Measurements from ENCODE around the gene CLEC9A.

Gene CLEC9A

DNA sequence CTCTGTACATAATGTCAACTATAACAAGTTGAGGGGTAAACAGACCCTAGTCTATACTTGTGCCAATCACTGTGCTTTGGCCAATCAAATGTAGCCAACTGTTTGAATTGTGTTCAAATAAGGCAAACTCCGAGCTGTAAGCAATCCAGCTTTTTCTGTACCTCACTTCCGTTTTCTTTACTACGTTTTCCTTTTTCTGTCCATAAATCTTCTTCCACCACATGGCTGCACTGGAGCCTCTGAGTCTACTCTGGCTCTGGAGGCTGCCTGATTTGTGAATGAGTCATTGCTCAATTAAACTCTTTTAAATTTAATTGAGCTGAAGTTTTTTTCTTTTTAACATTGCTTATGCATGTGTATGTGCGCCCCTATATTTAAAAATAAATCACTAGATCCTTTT lies 38.6 kb downstream of the CLEC9A start:
- POLR2A ChIA-PET: no interaction called here
- no peak for DNase-seq (ENCODE audit: extremely low spot score)
- CTCF ChIA-PET: interaction anchor here (1.0 to 2.3 kb wide), 4 partner anchors 12 to 255 kb away, joined by 3 to 5 read pairs (median 4); no protein-coding TSS in a partner anchor
- TF ChIP-seq, protein P1, sequence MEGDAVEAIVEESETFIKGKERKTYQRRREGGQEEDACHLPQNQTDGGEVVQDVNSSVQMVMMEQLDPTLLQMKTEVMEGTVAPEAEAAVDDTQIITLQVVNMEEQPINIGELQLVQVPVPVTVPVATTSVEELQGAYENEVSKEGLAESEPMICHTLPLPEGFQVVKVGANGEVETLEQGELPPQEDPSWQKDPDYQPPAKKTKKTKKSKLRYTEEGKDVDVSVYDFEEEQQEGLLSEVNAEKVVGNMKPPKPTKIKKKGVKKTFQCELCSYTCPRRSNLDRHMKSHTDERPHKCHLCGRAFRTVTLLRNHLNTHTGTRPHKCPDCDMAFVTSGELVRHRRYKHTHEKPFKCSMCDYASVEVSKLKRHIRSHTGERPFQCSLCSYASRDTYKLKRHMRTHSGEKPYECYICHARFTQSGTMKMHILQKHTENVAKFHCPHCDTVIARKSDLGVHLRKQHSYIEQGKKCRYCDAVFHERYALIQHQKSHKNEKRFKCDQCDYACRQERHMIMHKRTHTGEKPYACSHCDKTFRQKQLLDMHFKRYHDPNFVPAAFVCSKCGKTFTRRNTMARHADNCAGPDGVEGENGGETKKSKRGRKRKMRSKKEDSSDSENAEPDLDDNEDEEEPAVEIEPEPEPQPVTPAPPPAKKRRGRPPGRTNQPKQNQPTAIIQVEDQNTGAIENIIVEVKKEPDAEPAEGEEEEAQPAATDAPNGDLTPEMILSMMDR (IDR thresholded peaks at IDR 0.05; ENCODE audit: control extremely low read depth, extremely low read depth, low read depth, missing control alignments): no peak

- no peak for DNase-seq (ENCODE audit: extremely low spot score)
- ChIA-PET POLR2A (no interaction called here), CTCF (interaction anchor here (1.3 kb wide), 1 partner anchor 12 kb away, joined by 4 read pairs; no protein-coding TSS in a partner anchor)
- TF ChIP-seq, protein P1 (IDR thresholded peaks at IDR 0.05; ENCODE audit: control extremely low read depth, extremely low read depth, low read depth, missing control alignments): no peak
These were observed 39.5 kb downstream of the CLEC9A start for GRCh38 chr12:10069976-10070375.

DNA sequence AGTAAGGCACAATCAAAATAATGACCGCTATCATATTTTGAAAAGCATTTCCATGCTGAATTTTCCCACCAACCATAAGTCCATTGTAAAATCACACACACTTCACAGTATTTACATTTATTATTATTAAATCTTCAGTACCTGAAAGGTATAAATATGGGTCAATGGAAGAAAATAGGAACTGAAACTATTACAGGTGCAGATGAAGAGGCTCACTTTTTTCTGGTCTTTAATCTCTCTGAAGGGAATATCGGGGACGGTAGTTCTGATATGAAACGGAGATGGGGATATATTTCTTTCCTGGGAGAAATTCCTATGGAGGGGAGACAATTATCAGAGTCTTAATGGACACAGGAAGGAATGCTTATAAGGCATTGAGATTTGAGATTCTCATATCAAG lies 39.9 kb downstream of the CLEC9A start:
- CTCF ChIA-PET: no interaction called here
- no peak for DNase-seq (ENCODE audit: extremely low spot score)
- TF ChIP-seq, protein P1 (IDR thresholded peaks at IDR 0.05; ENCODE audit: control extremely low read depth, extremely low read depth, low read depth, missing control alignments): no peak
- POLR2A ChIA-PET: no interaction called here

- DNase-seq (ENCODE audit: extremely low spot score): no peak
- POLR2A ChIA-PET: no interaction called here
- CTCF ChIA-PET: no interaction called here
- TF ChIP-seq, protein P1 (IDR thresholded peaks at IDR 0.05; ENCODE audit: control extremely low read depth, extremely low read depth, low read depth, missing control alignments): no peak
These were observed 41.6 kb downstream of the CLEC9A start for GRCh38 chr12:10072131-10072530.

DNA sequence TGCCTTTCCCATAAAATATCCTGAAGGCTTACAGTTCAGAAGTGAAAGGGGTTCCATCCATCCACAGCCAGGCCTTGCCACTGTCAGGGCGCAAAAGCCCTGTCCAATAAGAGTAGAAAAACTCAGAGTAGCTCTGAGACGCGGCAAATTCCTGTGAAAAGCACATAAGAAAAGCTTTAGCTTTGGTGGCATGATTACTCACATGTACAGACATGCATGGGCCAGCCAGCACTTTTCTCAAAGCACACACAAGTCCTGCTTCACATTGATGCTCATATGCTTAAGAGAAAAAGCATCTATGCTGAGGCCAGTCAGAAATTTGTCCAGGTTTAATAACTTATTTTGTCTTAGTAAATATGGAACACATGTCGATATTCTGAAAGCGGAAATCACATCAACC lies 42.8 kb downstream of the CLEC9A start:
- ChIA-PET POLR2A (no interaction called here), CTCF (interaction anchor here (0.8 kb wide), 1 partner anchor 68 kb away, joined by 3 read pairs; no protein-coding TSS in a partner anchor)
- no peak for DNase-seq (ENCODE audit: extremely low spot score)
- TF ChIP-seq, protein P1 (IDR thresholded peaks at IDR 0.05; ENCODE audit: control extremely low read depth, extremely low read depth, low read depth, missing control alignments): no peak

DNA sequence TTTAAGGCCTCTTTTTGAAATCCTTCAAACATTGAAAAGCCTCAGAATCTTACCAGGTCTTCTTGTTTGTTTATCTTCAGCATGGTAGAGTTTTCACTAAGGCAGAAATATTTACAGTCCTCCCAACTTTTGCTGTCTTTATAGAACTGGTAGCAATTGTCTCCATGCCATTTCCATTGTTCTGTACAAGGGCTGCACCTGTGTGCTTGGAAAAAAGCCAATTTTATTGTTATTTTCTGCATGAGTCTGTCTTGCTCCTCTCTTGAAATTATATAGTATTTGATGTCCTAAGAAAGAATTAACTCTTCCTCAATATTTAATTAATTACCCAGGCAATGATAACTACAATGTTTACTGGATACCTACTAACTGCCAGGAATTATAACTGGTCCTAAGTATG lies 45.0 kb downstream of the CLEC9A start:
- no peak for DNase-seq (ENCODE audit: extremely low spot score)
- POLR2A ChIA-PET: no interaction called here
- CTCF ChIA-PET: no interaction called here
- TF ChIP-seq, protein P1 (IDR thresholded peaks at IDR 0.05; ENCODE audit: control extremely low read depth, extremely low read depth, low read depth, missing control alignments): no peak

Data from GM10248 (cell line).